ENCODE data around the gene IL1R2.

IL1R2 gene

DNA sequence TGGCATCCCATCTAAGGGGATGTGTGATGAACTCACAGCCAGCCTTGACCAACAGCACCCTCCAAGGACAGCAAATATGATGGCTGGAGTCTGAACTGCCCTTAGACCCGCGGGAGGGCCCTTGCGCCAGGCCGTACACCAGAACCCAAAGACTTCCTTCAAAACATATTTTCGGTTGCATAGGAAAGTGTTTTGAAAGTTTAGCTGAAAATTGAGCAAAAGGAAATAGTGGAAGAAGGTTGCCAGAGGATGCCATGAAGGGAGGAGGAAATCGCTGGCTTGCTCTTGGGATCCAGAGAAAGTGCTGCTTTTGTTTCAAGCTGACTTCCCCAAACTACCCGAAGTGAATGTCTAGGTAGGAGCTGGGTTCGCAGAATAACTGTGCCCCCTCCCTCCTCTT lies 61.3 kb downstream of the IL1R2 start:
- H3K4me1 ChIP-seq (ENCODE audit: low read length) = peaks cover 14% of the 10 kb centered on the region
- no peak for TF ChIP-seq EZH2phosphoT487 (IDR thresholded peaks at IDR 0.05; ENCODE audit: low read depth)
- TF ChIP-seq, protein P1, sequence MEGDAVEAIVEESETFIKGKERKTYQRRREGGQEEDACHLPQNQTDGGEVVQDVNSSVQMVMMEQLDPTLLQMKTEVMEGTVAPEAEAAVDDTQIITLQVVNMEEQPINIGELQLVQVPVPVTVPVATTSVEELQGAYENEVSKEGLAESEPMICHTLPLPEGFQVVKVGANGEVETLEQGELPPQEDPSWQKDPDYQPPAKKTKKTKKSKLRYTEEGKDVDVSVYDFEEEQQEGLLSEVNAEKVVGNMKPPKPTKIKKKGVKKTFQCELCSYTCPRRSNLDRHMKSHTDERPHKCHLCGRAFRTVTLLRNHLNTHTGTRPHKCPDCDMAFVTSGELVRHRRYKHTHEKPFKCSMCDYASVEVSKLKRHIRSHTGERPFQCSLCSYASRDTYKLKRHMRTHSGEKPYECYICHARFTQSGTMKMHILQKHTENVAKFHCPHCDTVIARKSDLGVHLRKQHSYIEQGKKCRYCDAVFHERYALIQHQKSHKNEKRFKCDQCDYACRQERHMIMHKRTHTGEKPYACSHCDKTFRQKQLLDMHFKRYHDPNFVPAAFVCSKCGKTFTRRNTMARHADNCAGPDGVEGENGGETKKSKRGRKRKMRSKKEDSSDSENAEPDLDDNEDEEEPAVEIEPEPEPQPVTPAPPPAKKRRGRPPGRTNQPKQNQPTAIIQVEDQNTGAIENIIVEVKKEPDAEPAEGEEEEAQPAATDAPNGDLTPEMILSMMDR (IDR thresholded peaks at IDR 0.05; ENCODE audit: low read depth, low read length) = no peak
- H2AFZ ChIP-seq (ENCODE audit: low read depth, low read length) = no peak overlapping the region
- H3K9ac ChIP-seq (ENCODE audit: low read length) = no peak overlapping the region
- H4K20me1 ChIP-seq (ENCODE audit: insufficient read depth, low read length) = no peaks in the 10 kb centered on the region
- H3K36me3 ChIP-seq (replicated peaks; ENCODE audit: low read depth, low read length) = no peaks in the 10 kb centered on the region
- no peaks in the 10 kb centered on the region for H3K9me3 ChIP-seq (ENCODE audit: insufficient read depth, low read length)
- H3K4me3 ChIP-seq (ENCODE audit: low read length) = no peak overlapping the region
- no peaks in the 10 kb centered on the region for H3K79me2 ChIP-seq (ENCODE audit: low read length)
- H3K27me3 ChIP-seq (ENCODE audit: low read depth, low read length) = peaks cover 21% of the 10 kb centered on the region
- H3K4me2 ChIP-seq (ENCODE audit: low read length) = no peak overlapping the region
- no peak overlapping the region for H3K27ac ChIP-seq (ENCODE audit: low read length)

DNA sequence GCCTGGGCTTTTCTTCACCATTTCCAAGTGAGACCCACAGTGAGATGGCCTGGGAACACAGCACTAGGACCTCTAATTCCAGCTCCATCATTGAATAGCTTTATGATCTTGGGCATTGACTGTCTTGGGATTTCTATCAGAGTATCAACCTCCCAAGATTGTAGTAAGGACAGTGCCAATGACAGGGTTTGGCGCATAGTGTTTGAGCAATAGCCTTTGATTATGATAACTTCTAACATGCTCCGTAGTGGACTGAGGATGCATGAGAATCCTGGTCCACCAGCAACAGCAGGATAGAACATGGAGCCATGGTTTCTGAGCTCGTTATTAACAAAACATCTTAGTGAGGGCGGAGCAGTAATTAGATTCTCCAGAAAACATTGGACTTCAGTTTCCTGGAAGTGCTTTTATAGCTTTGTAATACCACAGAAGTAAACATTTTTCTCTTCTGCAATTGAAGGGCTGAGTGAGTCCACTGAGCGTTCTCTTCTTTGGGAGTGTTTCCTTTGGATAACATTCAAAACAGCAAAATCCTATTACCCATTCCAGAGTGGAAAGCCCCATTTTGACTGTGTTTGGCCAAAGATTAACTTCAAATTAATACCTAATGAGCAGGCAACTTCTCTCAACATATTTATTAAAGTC lies 63.7 kb downstream of the IL1R2 start:
- Histone ChIP-seq H3K4me1 (ENCODE audit: low read length) (peaks cover 19% of the 10 kb centered on the region), H3K27me3 (ENCODE audit: low read depth, low read length) (peaks cover 42% of the 10 kb centered on the region), H3K9me3 (ENCODE audit: insufficient read depth, low read length) (no peaks in the 10 kb centered on the region), H4K20me1 (ENCODE audit: insufficient read depth, low read length) (no peaks in the 10 kb centered on the region), H2AFZ (ENCODE audit: low read depth, low read length) (no peak overlapping the region), H3K4me3 (ENCODE audit: low read length) (no peak overlapping the region), H3K79me2 (ENCODE audit: low read length) (no peaks in the 10 kb centered on the region), H3K9ac (ENCODE audit: low read length) (no peak overlapping the region), H3K36me3 (replicated peaks; ENCODE audit: low read depth, low read length) (no peaks in the 10 kb centered on the region), H3K4me2 (ENCODE audit: low read length) (no peak overlapping the region), H3K27ac (ENCODE audit: low read length) (no peak overlapping the region)
- TF ChIP-seq, protein P1 (IDR thresholded peaks at IDR 0.05; ENCODE audit: low read depth, low read length) = no peak
- no peak for TF ChIP-seq EZH2phosphoT487 (IDR thresholded peaks at IDR 0.05; ENCODE audit: low read depth)

DNA sequence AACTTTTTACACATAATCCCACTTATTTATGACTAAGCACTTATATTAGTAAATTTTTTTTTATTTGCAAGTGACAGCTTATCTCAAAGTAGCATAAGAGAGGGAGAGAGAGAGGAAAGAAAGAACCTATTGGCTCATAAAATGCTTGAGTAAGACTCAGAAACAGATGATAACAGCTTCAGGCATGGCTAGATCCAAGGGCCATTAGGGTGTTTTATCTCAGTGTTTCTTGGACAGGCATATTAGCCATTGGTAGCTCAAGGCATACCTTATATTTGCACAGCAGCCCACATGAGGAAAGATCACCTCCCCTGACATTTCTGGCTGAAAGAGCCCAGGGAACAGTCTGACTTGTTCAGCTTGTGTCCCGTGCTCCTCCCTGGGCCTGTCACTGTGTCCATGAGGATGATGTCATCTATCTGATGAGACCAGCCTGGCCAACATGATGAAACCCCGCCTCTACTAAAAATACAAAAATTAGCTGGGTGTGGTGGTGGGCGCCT lies 64.4 kb downstream of the IL1R2 start:
- H3K27ac ChIP-seq (ENCODE audit: low read length) = no peak overlapping the region
- no peaks in the 10 kb centered on the region for H3K79me2 ChIP-seq (ENCODE audit: low read length)
- no peak overlapping the region for H3K4me2 ChIP-seq (ENCODE audit: low read length)
- TF ChIP-seq, protein P1 (IDR thresholded peaks at IDR 0.05; ENCODE audit: low read depth, low read length) = no peak
- TF ChIP-seq EZH2phosphoT487 (IDR thresholded peaks at IDR 0.05; ENCODE audit: low read depth) = no peak
- H4K20me1 ChIP-seq (ENCODE audit: insufficient read depth, low read length) = no peaks in the 10 kb centered on the region
- H3K9ac ChIP-seq (ENCODE audit: low read length) = no peak overlapping the region
- peaks cover 42% of the 10 kb centered on the region for H3K27me3 ChIP-seq (ENCODE audit: low read depth, low read length)
- no peaks in the 10 kb centered on the region for H3K9me3 ChIP-seq (ENCODE audit: insufficient read depth, low read length)
- no peak overlapping the region for H3K4me3 ChIP-seq (ENCODE audit: low read length)
- peaks cover 19% of the 10 kb centered on the region for H3K4me1 ChIP-seq (ENCODE audit: low read length)
- H2AFZ ChIP-seq (ENCODE audit: low read depth, low read length) = no peak overlapping the region
- H3K36me3 ChIP-seq (replicated peaks; ENCODE audit: low read depth, low read length) = no peaks in the 10 kb centered on the region

DNA sequence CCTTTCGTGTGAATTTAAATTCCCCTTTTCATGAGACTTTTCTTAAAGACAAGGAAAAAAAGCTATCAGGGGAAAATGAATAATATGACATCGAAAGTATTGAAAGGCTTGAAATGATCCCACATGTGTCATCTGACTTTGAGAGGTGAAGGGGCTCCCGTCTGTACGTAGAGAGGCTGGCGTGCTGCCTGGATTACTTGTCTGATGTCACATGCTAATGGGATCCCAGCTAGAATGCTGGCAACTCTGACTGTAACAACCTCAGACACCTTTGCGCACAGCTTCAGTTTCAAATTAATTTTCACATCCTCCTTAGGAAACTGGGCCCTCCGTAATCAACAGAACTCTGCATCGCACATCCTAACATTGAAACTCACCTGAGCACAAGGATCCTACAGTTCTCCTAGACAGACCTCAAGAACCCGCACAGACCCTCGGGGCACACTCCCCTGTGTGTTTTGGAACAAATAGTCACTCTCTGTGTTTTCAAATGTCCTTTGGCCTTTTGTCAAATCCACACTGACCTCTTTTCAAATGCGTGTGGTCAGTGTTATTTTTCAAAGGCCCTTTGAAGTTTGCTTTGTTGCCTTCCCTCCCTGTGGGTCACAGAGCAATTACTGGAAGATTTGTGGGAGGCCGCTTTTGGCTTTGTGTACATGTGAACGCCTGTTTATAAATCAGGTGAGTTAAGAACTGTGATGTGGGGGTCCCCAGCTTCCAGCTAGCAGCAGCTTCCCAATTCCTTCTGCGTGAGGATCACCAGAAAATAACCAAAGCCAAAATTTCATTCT lies 65.9 kb downstream of the IL1R2 start:
- H3K4me1 ChIP-seq (ENCODE audit: low read length) = peaks cover 19% of the 10 kb centered on the region
- no peaks in the 10 kb centered on the region for H3K36me3 ChIP-seq (replicated peaks; ENCODE audit: low read depth, low read length)
- H2AFZ ChIP-seq (ENCODE audit: low read depth, low read length) = no peak overlapping the region
- peak overlapping the region; percentile 60 for H3K4me2 ChIP-seq (ENCODE audit: low read length)
- H3K9ac ChIP-seq (ENCODE audit: low read length) = no peak overlapping the region
- no peak for TF ChIP-seq EZH2phosphoT487 (IDR thresholded peaks at IDR 0.05; ENCODE audit: low read depth)
- TF ChIP-seq, protein P1 (IDR thresholded peaks at IDR 0.05; ENCODE audit: low read depth, low read length) = no peak
- H3K79me2 ChIP-seq (ENCODE audit: low read length) = no peaks in the 10 kb centered on the region
- H3K9me3 ChIP-seq (ENCODE audit: insufficient read depth, low read length) = no peaks in the 10 kb centered on the region
- peaks cover 42% of the 10 kb centered on the region for H3K27me3 ChIP-seq (ENCODE audit: low read depth, low read length)
- no peak overlapping the region for H3K27ac ChIP-seq (ENCODE audit: low read length)
- H3K4me3 ChIP-seq (ENCODE audit: low read length) = peak overlapping the region; percentile 28
- no peaks in the 10 kb centered on the region for H4K20me1 ChIP-seq (ENCODE audit: insufficient read depth, low read length)
